Measurements from ENCODE around the gene CTTNBP2.

Gene CTTNBP2

GRCh38 chr7:117839507-117839906 is 33.7 kb downstream of the CTTNBP2 start:
- POLR2A ChIA-PET: no interaction called here
- Histone ChIP-seq H3K9me3 (ENCODE audit: control insufficient read depth, insufficient read depth, low read depth, low read length) (no peaks in the 10 kb centered on the region), H3K4me3 (ENCODE audit: low read depth, low read length) (no peak overlapping the region), H3K36me3 (ENCODE audit: control insufficient read depth in 2 of 2, insufficient read depth in 1 of 2, low read length in 2 of 2) (no peaks in the 10 kb centered on the region; a peak in 1 of 3 replicates), H3K4me1 (ENCODE audit: control insufficient read depth, insufficient read depth, low read length) (peaks cover 4% of the 10 kb centered on the region; the same call in 1 of the 2 replicates), H3K27ac (ENCODE audit: extremely low read depth, low read depth, low read length) (no peak overlapping the region)
- CTCF ChIA-PET: interaction anchor here (0.5 kb wide), 1 partner anchor 284 kb away, joined by 3 read pairs; no protein-coding TSS in a partner anchor
- TF ChIP-seq, protein P1, sequence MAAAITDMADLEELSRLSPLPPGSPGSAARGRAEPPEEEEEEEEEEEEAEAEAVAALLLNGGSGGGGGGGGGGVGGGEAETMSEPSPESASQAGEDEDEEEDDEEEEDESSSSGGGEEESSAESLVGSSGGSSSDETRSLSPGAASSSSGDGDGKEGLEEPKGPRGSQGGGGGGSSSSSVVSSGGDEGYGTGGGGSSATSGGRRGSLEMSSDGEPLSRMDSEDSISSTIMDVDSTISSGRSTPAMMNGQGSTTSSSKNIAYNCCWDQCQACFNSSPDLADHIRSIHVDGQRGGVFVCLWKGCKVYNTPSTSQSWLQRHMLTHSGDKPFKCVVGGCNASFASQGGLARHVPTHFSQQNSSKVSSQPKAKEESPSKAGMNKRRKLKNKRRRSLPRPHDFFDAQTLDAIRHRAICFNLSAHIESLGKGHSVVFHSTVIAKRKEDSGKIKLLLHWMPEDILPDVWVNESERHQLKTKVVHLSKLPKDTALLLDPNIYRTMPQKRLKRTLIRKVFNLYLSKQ (tag by site-specific recombination; IDR thresholded peaks at IDR 0.05; ENCODE audit: borderline replicate concordance): no peak
- no peak for TF ChIP-seq ZNF341 (tag by site-specific recombination; IDR thresholded peaks at IDR 0.05; ENCODE audit: low read depth)
- no peak for TF ChIP-seq SCRT2 (tag by site-specific recombination; IDR thresholded peaks at IDR 0.05)
- no peak for TF ChIP-seq ZNF513 (tag by site-specific recombination; IDR thresholded peaks at IDR 0.05)
- no peak for TF ChIP-seq ZNF76 (tag by site-specific recombination; IDR thresholded peaks at IDR 0.05; ENCODE audit: borderline replicate concordance, low read depth)
- TF ChIP-seq ZNF664 (tag by site-specific recombination; IDR thresholded peaks at IDR 0.05): no peak
- TF ChIP-seq REPIN1 (tag by site-specific recombination; IDR thresholded peaks at IDR 0.05; ENCODE audit: low read depth): no peak
- no peak for TF ChIP-seq ZSCAN30 (tag by site-specific recombination; IDR thresholded peaks at IDR 0.05)
- TF ChIP-seq ZNF48 (tag by site-specific recombination; IDR thresholded peaks at IDR 0.05): no peak
- no peak for TF ChIP-seq GFI1B (tag by site-specific recombination; IDR thresholded peaks at IDR 0.05)
- no peak for TF ChIP-seq ZFP41 (tag by site-specific recombination; IDR thresholded peaks at IDR 0.05; ENCODE audit: borderline replicate concordance)
- TF ChIP-seq ZNF549 (tag by site-specific recombination; IDR thresholded peaks at IDR 0.05): no peak
- TF ChIP-seq ZNF175 (tag by site-specific recombination; IDR thresholded peaks at IDR 0.05): no peak
- TF ChIP-seq ZNF701 (tag by site-specific recombination; IDR thresholded peaks at IDR 0.05): no peak
- TF ChIP-seq ZSCAN18 (tag by site-specific recombination; IDR thresholded peaks at IDR 0.05): no peak
- TF ChIP-seq ZNF544 (tag by site-specific recombination; IDR thresholded peaks at IDR 0.05): no peak
- TF ChIP-seq ZXDB (tag by site-specific recombination; IDR thresholded peaks at IDR 0.05): no peak

DNA sequence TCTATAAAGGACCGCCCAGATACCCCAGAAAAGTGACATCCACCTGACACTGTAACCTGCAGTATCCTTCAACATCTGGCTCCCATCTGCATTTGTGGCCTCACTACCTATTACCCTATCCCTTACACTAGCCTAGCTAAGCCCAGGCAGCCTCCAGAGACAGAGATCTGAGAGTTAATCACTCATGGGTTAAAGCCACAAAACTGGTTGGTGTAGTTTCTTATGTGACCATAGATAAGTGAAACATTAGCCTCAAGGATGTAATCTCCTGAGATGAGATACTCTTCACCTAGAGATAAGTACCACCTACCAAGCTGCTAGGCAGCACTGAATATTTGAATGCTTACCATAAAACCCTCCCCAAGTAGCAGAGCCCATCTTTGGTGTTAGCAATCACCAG is 35.4 kb downstream of the CTTNBP2 start:
- no peak overlapping the region for H3K4me3 ChIP-seq (ENCODE audit: low read depth, low read length)

More for the DNA sequence above, 35.4 kb downstream of the CTTNBP2 start:
- TF ChIP-seq ZNF37A (tag by site-specific recombination; IDR thresholded peaks at IDR 0.05) (no peak), ZNF112 (tag by site-specific recombination; IDR thresholded peaks at IDR 0.05) (no peak), ZNF830 (tag by site-specific recombination; IDR thresholded peaks at IDR 0.05; ENCODE audit: low read depth) (no peak), PRDM10 (tag by site-specific recombination; IDR thresholded peaks at IDR 0.05) (no peak), ZNF837 (tag by site-specific recombination; IDR thresholded peaks at IDR 0.05) (no peak), ZNF596 (tag by site-specific recombination; IDR thresholded peaks at IDR 0.05) (no peak)
- TF ChIP-seq, protein P1 (tag by site-specific recombination; IDR thresholded peaks at IDR 0.05; ENCODE audit: borderline replicate concordance): no peak
- CTCF ChIA-PET: no interaction called here
- Histone ChIP-seq H3K4me1 (ENCODE audit: control insufficient read depth, insufficient read depth, low read length) (peaks cover 4% of the 10 kb centered on the region; the same call in 1 of the 2 replicates), H3K27ac (ENCODE audit: extremely low read depth, low read depth, low read length) (no peak overlapping the region), H3K9me3 (ENCODE audit: control insufficient read depth, insufficient read depth, low read depth, low read length) (no peaks in the 10 kb centered on the region), H3K36me3 (ENCODE audit: control insufficient read depth in 2 of 2, insufficient read depth in 1 of 2, low read length in 2 of 2) (no peaks in the 10 kb centered on the region; a peak in 1 of 3 replicates)
- POLR2A ChIA-PET: no interaction called here
